Ascending aorta (tissue), 2 donors: ENCODE results near the gene TMEM213. TPM values are rescaled to one million over a fixed set of nuclear protein-coding genes. Genes with fewer than 3 reads are reported as not detected.

Experiments
- DNase-seq, 2 donors: peaks; one replicate each; pipeline ENCODE4 v3.0.0-alpha.2; 2019; ENCODE audit warnings: low spot score in 2 of 2
- H3K27ac ChIP-seq, 2 donors: fragments of 200-600 bp; sonication (generic); one replicate each; pipeline ENCODE4 v1.5.1; 2016 to 2017; ENCODE audit warnings: mild to moderate bottlenecking in 1 of 2
- H3K27me3 ChIP-seq: fragments of 200-600 bp; sonication (generic); one replicate; pipeline ENCODE4 v1.5.1; 2017
- H3K36me3 ChIP-seq, 2 donors: fragments of 200-600 bp; sonication (generic); one replicate each; pipeline ENCODE4 v1.5.1; 2016
- H3K4me1 ChIP-seq, 2 donors: fragments of 200-600 bp; sonication (generic); one replicate each; pipeline ENCODE4 v1.5.1; 2016 to 2017; ENCODE audit warnings: mild to moderate bottlenecking in 1 of 2
- H3K4me3 ChIP-seq, 2 donors: fragments of 200-600 bp; sonication (generic); one replicate each; pipeline ENCODE4 v1.5.1; 2016 to 2017; ENCODE audit warnings: mild to moderate bottlenecking in 1 of 2
- H3K9me3 ChIP-seq, 2 donors: fragments of 200-600 bp; sonication (generic); one replicate each; pipeline ENCODE4 v1.5.1; 2016
- intact Hi-C: fragments of 100-400 bp; cut with DNase I; formaldehyde crosslinking; loops from one replicate; pipeline ENCODE4 v1.15.1; 2023
- total RNA-seq: library from RNA; depleted of rRNA; stranded (reverse); fragments of >200 nt; gene quantifications from one replicate; pipeline ENCODE4 v1.1.0, GENCODE V29; 2016
- TF ChIP-seq, protein P1 (sequence below), 3 experiments: fragments of 200-600 bp in 2 of 3; fragments of 450-650 bp in 1 of 3; sonication (generic) in 2 of 3; IDR thresholded peaks; one replicate each; pipeline ENCODE4 v1.5.1; 2016 to 2019; ENCODE audit warnings: antibody characterized with exemption in 3 of 3, mild to moderate bottlenecking in 1 of 3, moderate library complexity in 1 of 3

The TMEM213 gene
- total RNA-seq, 1 donor from 2014 or later = not detected

GRCh38 chr7:138813945-138814344, 16.2 kb downstream of the TMEM213 start:
- no peak for DNase-seq
- Histone ChIP-seq H3K36me3 (no peaks in the 10 kb centered on the region), H3K27ac (no peak overlapping the region), H3K27me3 (no peaks in the 10 kb centered on the region), H3K9me3 (no peaks in the 10 kb centered on the region), H3K4me1 (no peaks in the 10 kb centered on the region), H3K4me3 (no peak overlapping the region)
- intact Hi-C loops = no loop called here
- TF ChIP-seq, protein P1, sequence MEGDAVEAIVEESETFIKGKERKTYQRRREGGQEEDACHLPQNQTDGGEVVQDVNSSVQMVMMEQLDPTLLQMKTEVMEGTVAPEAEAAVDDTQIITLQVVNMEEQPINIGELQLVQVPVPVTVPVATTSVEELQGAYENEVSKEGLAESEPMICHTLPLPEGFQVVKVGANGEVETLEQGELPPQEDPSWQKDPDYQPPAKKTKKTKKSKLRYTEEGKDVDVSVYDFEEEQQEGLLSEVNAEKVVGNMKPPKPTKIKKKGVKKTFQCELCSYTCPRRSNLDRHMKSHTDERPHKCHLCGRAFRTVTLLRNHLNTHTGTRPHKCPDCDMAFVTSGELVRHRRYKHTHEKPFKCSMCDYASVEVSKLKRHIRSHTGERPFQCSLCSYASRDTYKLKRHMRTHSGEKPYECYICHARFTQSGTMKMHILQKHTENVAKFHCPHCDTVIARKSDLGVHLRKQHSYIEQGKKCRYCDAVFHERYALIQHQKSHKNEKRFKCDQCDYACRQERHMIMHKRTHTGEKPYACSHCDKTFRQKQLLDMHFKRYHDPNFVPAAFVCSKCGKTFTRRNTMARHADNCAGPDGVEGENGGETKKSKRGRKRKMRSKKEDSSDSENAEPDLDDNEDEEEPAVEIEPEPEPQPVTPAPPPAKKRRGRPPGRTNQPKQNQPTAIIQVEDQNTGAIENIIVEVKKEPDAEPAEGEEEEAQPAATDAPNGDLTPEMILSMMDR (IDR thresholded peaks at IDR 0.05) = no peak

GRCh38 chr7:138814816-138815332, 17.1 kb downstream of the TMEM213 start:
- no peaks in the 10 kb centered on the region for H3K4me1 ChIP-seq
- H3K27ac ChIP-seq = no peak overlapping the region
- no peak for DNase-seq
- intact Hi-C loops = no loop called here
- H3K36me3 ChIP-seq = no peaks in the 10 kb centered on the region
- no peak overlapping the region for H3K4me3 ChIP-seq
- TF ChIP-seq, protein P1 (IDR thresholded peaks at IDR 0.05) = no peak
- no peaks in the 10 kb centered on the region for H3K27me3 ChIP-seq
- no peaks in the 10 kb centered on the region for H3K9me3 ChIP-seq

DNA sequence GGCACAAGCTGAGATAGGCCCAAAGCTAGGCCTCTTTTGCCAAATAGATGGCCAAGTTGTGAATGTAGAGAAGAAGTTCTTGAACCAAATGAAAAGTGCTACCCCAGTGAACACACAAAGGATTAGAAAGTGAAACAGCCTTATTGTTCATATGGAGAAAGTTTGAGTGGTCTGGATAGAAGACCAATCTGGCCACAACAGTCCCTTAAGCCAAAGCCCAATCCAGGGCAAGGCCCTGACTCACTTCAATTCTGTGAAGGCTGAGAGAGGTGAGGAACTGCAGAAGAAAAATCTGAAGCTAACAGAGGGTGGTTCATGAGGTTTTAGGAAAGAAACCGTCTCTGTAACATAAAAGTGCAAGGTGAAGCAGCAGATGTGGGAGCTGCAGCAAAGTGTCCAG, 18.9 kb downstream of the TMEM213 start:
- no peak for DNase-seq
- Histone ChIP-seq H3K4me3 (no peak overlapping the region), H3K4me1 (no peaks in the 10 kb centered on the region), H3K27me3 (no peaks in the 10 kb centered on the region), H3K36me3 (no peaks in the 10 kb centered on the region), H3K9me3 (no peaks in the 10 kb centered on the region), H3K27ac (no peak overlapping the region)
- intact Hi-C loops = no loop called here
- TF ChIP-seq, protein P1 (IDR thresholded peaks at IDR 0.05) = no peak

DNA sequence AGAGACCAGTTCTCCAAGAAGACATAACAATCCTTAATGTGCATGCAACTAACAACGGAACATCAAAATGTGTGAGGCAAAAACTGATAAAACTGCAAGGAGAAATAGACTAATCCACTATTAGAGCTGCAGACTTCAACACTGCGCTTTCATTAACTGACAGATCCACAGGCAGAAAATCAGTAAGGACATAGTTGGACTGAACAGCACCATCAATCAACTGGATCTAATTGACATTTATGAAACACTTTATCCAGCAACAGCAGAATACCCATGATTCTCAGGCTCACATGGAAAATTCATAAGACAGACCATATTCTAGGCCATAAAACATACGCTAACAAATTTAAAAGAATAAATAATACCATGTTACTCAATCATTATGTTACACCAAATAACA, 21.8 kb downstream of the TMEM213 start:
- Histone ChIP-seq H3K4me3 (no peak overlapping the region), H3K9me3 (no peaks in the 10 kb centered on the region), H3K27me3 (no peaks in the 10 kb centered on the region), H3K27ac (no peak overlapping the region), H3K4me1 (no peaks in the 10 kb centered on the region), H3K36me3 (no peaks in the 10 kb centered on the region)
- intact Hi-C loops = no loop called here
- DNase-seq = no peak
- TF ChIP-seq, protein P1 (IDR thresholded peaks at IDR 0.05) = no peak

GRCh38 chr7:138821912-138822311, 24.1 kb downstream of the TMEM213 start:
- TF ChIP-seq, protein P1 (IDR thresholded peaks at IDR 0.05) = no peak
- Histone ChIP-seq H3K36me3 (no peaks in the 10 kb centered on the region), H3K27me3 (no peaks in the 10 kb centered on the region), H3K27ac (no peak overlapping the region), H3K4me1 (no peaks in the 10 kb centered on the region), H3K9me3 (no peaks in the 10 kb centered on the region), H3K4me3 (no peak overlapping the region)
- DNase-seq = no peak
- intact Hi-C loops = no loop called here
